CD4-positive, alpha-beta T cell treated with Interleukin-2 at 100 ng/mL for 4 hours (primary cell): ENCODE results near the gene TP53BP1.

ENCODE experiments used
- DNase-seq: peaks from one replicate; pipeline ENCODE4 v3.0.0-alpha.2; 2020; ENCODE audit warnings: low spot score

Gene TP53BP1

GRCh38 chr15:43484455-43484854 is 8.5 kb downstream of the TP53BP1 start:
- no peak for DNase-seq

GRCh38 chr15:43483297-43484128 is 9.4 kb downstream of the TP53BP1 start:
- peak; percentile 32 for DNase-seq

- no peak for DNase-seq
Observed at GRCh38 chr15:43473885-43474284, 19.1 kb downstream of the TP53BP1 start.

- DNase-seq, result no peak
Observed at GRCh38 chr15:43471975-43472374, 21.0 kb downstream of the TP53BP1 start.

GRCh38 chr15:43469867-43470266 is 23.1 kb downstream of the TP53BP1 start:
- no peak for DNase-seq

GRCh38 chr15:43465100-43465499 is 27.9 kb downstream of the TP53BP1 start:
- DNase-seq, result no peak

GRCh38 chr15:43463998-43464397 is 29.0 kb downstream of the TP53BP1 start:
- DNase-seq, result no peak

- DNase-seq, result no peak
Observed at GRCh38 chr15:43463507-43463906, 29.4 kb downstream of the TP53BP1 start.

- DNase-seq, result no peak
Observed at GRCh38 chr15:43449981-43450380, 43.0 kb downstream of the TP53BP1 start.

GRCh38 chr15:43446344-43446743 is 46.6 kb downstream of the TP53BP1 start:
- no peak for DNase-seq

GRCh38 chr15:43441316-43441715 is 51.6 kb downstream of the TP53BP1 start:
- DNase-seq, result no peak

- DNase-seq, result peak; percentile 44
Observed at GRCh38 chr15:43440721-43441281, 52.2 kb downstream of the TP53BP1 start.

- no peak for DNase-seq
Observed at GRCh38 chr15:43439268-43439667, 53.7 kb downstream of the TP53BP1 start.

- no peak for DNase-seq
Observed at GRCh38 chr15:43436395-43436794, 56.6 kb downstream of the TP53BP1 start.

GRCh38 chr15:43434446-43434845 is 58.5 kb downstream of the TP53BP1 start:
- DNase-seq, result no peak

GRCh38 chr15:43433661-43434303 is 59.2 kb downstream of the TP53BP1 start:
- DNase-seq, result no peak

- no peak for DNase-seq
Observed at GRCh38 chr15:43433165-43433564, 59.8 kb downstream of the TP53BP1 start.

- DNase-seq, result no peak
Observed at GRCh38 chr15:43429687-43430086, 63.3 kb downstream of the TP53BP1 start.

- no peak for DNase-seq
Observed at GRCh38 chr15:43423793-43424192, 69.2 kb downstream of the TP53BP1 start.

- DNase-seq, result no peak
Observed at GRCh38 chr15:43420876-43421275, 72.1 kb downstream of the TP53BP1 start.

- no peak for DNase-seq
Observed at GRCh38 chr15:43420435-43420834, 72.5 kb downstream of the TP53BP1 start.

- DNase-seq, result no peak
Observed at GRCh38 chr15:43414196-43414595, 78.8 kb downstream of the TP53BP1 start.

GRCh38 chr15:43412096-43412495 is 80.9 kb downstream of the TP53BP1 start:
- DNase-seq, result no peak
